ENCODE data around the gene MUC2.
A peak's percentile ranks its signal among the peaks of the same experiment; 100 is the strongest.

The MUC2 gene

DNA sequence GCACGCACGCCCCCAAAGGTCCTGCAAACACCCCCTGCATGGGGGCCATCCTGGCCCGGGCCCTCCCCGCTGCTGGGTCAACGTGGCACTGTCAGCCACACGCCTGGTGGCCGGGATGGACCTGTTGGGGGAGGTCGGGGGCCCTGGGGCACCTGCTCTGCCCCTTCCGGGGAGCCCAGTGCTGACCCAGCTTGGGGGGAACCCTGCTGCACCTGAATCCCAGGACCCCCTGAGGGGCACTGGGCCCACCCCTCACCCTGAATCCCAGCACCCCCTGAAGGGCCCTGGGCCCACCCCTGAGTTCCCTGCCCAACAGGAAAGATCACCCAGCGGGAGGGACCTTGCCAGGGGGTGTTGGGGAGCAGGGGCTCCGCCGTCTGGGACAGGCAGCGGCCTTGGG lies 37.7 kb upstream of the MUC2 start:
- DNase-seq, result no peak

DNA sequence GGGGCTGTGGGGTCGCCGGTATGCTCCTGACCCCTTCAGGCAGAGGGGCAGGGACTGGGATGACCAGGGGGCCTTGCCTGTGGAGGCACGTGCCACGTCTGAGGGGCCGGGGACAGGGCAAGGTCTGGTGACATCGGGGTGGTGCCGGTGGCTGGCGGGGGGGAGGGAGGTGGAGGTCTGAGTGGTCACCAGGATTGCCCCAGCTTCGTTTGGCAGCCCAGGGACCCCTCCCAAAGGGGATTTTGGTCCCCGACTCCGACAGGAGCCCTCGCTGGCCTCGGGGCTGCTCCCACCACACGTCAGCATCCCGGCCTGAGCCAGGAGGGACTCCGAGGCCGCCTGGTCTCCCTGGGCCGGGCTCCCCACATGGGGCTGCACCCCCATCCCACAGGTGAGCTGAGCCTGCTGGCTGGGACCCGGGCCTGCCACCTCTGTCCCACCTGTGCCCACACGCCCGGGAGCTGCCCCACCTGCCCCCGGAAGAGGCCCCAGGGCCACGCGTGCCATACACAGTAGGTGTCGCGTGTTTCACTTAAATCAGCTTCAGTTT lies 37.1 kb upstream of the MUC2 start:
- DNase-seq, result no peak

DNA sequence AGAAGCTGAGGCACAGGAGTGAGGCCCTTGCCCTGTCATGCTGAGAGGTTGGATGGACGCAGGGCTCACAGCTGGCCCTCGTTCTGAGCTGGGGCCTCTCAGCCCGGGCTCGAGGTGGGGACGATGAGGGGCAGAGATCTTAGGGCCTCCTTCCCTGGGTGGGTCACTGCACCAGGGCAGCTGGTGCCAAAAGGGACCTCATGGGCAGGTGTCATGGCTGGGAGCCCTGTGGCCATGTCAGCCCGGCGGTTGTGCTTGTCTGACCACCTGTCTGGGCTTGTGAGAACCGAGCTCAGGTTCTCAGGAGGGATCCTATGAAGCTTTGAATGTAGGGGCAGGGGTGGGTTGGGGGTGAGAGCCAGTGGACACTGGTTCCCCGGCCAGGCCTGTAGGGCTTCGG lies 36.3 kb upstream of the MUC2 start:
- DNase-seq, result no peak

DNA sequence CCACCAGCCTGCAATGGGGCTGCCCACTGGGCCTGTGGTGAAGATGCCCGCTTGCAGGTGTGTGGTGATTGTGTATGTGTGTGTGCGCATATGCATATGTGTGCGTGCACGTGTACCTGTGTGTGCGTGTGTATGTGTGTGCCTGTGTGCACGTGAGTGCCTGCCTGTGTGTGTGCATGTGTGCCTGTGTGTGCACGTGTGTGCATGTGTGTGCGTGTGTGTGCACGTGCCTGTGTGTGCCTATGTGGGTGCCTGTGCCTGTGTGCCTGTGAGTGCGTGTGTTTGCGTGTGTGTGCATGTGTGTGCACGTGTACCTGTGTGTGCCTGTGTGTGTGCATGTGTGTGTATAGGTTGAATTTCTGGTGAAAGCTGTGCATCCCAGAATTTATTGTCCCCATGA lies 35.8 kb upstream of the MUC2 start:
- no peak for DNase-seq

DNA sequence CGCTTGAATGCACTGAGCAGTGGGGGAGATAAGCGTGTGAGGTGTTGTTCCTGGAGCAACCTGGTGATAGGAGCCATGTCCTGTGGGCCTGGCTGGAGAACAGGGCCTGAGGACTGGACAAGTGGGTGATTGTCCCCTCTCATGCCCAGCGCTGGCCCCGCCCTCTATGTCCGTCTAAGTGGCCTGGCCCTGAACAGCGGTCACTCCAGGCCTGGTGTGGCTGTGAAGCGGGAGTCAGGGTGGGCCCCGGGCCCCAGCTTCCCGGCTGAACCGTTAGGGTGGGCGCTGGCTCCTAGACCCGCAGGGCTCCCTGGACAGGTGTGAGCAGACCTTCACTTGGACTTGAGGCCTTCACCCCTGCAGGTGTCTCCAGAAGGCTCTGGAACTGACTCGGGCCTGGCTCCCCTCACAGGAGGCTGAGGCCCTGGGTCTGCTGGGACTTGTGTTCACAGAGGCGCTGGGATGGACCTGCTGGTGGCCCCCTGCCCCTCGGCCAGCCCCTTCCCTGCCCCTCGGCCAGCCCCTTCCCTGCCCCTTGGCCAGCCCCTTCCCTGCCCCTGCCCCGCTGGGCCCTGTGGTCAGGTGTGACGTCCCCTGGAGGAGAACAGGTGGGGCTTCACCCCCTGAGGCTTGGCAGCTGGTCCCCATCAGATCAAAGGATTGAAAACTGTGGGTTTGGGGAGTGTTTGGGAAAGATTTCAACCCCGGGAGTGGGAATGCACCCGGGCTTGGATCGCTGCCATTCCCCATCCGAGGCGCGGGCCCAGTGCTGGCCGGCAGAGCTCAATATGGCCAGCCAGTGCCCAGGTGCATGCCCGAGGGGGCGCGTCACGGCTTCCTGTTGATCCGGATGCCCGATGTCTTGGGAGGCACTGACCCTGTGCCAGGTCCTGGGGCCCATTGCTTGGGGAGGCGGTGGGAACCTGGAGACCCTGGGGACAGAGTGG lies 34.9 kb upstream of the MUC2 start:
- no peak for DNase-seq

DNA sequence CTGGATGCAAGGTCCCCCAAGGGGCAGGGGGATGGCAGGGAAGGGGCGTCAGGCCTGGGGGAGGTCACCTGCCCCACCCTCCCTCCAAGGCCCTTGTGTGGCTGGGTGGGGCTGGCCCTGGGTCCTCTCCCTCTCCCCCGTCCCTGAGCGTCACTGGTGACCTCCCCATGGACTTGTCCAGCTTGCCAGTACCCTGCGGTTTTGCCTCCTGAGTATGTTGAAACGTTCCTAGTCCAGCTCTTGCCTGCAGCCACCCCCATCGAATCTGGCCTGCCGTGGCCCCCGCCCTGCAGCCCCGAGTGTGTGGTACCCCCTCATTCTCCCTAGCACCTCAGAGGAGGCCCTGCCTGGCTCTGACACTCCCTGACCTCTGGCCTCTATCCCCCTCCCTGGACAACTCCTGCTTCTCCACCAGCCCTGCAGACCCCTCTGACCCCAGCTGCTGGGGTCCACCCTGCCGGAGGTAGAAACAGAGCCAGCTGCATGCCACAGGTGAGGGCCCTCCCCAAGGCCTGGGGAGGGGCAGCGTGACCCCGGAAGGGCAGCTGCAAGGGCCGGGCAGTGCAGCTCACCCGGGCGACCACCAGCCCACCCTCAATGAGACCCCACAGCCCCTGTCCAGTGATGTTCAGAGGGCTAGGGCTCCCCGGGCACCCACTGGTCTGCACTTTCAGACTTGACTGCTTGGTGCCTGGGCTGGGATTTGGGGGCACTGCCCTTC lies 34.1 kb upstream of the MUC2 start:
- no peak for DNase-seq

DNA sequence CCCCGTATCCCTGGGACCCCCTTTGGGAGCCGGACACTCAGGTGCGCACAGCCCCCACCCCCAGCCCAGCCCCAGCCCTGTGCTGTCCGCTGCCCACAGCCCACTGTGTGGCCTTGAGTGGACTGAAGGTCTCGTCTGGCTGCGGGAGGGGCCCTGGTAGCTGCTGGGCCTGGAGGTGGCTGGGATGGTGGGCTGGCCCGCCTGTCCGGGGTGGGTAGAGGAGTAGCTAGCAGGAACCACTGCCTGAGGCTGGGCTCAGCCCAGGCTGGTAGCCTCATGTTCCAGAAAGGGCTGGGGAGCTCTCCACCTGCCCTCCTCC lies 33.6 kb upstream of the MUC2 start:
- no peak for DNase-seq

DNA sequence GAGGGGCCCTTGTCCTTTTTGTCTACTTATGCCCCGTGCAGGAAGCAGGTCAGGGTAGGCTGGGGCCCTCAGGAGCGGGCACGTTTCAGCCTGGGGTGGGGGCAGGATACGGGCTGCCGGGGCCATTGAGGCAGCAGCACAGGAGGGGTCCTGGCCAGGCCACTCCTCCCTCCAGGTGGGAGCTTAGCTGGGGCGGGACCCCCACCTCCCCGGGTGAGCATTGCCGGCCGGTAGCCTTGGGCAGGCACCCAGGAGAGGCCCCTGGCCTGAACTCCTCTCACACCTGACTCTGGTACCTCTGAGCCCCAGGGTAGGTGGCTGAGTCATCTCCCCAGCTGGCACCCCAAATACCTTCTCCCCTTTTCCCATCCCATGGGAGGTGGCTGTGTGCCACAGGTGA lies 33.2 kb upstream of the MUC2 start:
- DNase-seq, result no peak

DNA sequence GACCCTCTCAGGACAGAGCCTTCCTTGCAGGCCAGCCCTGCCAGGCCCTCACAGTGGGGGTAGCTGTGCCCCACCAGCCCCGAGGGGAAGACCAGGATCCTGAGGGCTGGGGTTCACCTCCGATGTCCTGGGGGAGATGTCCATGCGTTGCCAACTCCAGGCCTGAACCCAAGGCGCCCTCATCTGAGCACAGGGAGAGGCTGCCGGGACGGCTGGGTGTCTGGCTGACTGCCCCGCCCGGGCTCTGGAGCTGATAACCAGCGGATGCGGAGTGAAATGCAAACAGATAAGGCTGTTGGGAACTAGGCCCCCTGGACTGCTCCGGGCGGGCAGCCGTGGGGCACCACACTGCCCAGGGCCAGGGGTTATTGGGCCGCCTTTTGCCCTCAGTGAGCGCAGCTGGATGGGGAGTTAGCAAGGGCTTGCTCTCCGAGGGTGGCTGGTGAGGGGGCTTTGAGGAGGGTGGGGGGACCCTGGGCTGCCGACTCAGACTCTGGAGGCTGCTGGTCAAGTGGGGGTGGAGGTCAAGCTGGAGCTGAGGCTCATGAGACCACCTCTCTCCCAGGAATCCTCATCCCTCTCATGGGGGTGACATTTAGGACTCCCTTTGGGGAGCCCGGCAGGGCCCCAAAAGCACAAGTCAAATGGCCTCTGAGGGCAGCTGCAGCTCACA lies 32.6 kb upstream of the MUC2 start:
- DNase-seq, result no peak

DNA sequence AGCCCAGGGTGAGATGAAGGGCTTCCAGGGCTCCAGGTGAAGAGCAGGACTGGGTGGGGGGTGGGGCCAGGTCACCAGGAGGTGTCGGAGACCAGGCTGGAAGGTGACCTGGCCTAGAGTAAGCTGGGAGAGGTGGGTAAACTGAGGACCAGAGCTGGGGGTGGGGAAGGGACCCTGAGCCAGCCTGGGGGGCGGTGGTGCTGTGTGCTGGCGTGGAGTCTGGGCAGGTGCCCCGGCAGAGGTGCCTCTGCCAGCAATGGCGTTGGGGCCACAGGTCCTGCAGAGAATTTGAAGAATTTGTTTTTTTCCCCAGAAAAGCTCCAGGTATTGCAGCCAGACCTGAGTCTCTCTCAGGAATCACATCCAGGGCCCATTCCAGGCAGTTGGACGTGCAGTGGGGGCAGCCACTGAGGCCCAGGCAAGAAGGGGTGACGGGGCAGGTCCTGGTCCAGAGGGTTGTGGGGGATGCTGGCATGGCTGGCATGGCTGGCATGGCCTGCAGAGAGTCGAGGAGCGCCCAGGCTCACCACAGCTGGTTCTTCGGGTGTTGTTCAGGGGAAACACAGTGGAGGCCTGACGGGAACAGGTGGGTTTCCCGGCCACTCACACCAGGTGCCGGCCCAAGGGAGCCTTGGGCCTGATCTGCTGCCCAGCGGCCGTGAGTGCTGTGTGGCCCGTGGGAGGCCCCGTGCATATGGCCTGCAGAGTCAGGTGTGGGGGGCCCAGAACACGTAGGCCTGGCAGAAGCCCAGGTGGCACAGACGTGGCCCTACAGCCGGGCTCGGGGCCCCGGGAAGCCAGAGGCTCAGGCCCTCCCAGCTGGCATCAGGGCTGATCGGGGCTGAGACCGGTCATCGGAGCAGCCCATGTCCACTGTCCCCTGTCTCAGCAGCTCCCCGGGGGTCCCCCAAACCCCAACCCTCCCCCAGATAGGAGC lies 31.8 kb upstream of the MUC2 start:
- no peak for DNase-seq

DNA sequence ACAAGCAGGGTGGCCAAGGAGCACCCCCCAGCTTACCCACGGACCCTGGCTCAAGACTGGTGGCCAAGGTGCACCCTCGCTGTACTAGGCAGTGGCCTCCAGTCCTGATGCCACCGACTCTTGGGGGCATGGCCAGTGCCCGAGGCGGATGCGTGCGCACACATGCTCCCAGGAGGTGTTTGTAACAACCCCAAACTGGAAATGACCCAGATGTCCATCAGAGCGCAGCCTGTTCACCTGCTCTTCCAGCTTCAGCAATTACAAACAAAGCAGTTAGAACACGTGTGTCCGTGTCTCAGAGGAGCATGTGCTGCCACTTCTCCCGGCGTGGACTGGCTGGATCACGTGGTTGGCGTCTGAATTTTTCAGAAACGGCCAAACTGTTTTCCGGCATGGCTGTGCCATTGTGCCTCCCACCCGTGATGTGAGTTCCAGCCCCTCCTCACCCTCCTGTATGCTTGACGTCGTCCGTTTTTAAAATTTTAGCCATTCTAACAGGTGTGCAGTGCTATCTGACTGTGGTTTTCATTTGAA lies 31.0 kb upstream of the MUC2 start:
- no peak for DNase-seq

DNA sequence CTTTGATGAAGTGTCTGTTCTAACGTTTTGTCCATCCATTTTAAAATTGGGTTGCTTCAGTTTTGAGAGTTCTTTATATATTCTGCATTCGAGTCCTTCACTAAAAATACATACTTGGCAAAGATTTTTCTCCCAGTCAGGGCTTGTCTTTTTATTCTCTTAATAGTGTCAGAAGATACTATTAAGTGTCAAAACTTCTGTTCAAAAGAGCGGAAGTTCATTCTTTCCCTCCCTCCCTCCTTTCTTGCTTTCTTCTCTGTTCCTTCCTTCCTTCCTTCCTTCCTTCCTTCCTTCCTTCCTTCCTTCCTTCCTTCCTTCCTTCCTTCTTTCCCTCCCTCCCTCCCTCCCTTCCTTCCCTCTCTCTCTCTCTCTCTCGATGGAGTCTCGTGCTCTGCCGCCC lies 30.5 kb upstream of the MUC2 start:
- no peak for DNase-seq

DNA sequence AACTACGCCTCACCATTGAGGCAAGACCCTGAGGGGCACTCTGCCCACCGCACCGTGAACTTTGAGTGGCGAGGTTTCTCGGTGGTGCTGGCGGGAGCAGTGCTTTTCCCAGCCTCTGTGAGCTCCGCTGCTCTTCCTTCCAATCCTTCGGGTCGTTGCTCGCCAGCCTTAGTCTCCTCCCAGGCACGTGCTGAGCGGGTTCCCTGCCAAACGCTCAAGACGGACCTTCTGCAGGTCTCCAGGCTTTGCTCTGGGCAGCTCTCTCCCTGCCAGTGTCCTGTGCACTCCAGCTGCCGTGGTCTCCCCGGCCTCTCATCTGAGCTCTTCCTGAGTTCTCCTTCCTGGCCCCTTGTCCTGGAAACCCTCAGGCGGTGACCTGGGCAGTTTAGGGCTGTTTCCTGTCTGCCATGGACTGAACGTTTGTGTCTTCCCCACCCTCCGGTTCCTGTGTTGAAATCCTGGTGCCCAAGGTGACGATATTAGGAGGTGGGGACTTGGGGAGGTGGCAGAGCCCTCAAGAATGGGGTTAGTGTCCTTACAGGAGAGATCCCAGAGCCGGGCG lies 27.0 kb upstream of the MUC2 start:
- DNase-seq, result no peak

DNA sequence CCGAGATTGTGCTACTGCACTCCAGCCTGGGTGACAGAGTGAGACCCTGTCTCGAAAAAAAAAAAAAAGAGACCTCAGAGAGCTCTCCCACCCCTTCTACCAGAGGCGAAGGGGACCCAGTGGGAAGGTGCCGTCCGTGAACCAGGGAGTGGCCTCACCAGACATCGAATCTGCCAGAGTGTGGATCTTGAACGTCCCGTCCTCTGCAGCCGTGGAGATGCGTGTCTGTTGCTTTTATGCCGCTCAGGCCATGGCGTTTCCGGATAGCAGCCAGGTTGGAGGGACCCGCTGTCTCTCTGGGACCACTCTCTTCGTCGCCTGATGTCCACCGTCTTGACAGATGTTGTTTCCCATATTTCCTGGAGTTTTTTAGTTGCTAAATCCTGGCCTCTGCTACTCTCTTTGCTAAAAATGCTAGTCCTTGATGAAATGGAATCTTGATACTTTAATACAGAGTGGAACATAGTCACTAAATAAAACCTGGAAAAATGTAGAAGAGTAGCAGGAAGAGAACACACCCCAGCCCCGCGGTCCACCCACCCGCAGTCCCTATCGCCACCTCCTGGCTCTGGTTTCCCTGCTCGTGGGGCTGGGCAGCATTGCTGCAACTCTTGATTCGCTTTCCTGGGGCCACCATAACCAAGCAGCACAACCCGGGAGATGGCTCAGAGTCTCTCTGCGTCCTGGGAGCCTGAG lies 26.2 kb upstream of the MUC2 start:
- DNase-seq, result no peak

DNA sequence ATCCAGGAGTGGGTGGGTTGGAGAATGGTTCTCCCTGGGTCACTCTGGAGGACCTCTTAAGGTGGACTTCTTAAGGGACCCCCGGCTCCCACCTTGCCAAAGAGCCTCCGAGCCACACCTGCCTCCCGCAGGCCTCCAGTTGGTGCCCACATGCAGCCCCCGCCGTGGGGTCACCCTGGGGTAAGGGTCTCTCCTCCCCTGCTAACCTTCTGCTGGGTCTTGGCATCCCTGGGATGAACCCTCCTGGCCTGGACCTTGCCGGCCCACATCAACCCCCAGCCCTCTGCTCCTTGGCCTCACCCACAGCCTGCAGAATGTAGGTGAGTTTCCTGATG lies 25.6 kb upstream of the MUC2 start:
- no peak for DNase-seq

DNA sequence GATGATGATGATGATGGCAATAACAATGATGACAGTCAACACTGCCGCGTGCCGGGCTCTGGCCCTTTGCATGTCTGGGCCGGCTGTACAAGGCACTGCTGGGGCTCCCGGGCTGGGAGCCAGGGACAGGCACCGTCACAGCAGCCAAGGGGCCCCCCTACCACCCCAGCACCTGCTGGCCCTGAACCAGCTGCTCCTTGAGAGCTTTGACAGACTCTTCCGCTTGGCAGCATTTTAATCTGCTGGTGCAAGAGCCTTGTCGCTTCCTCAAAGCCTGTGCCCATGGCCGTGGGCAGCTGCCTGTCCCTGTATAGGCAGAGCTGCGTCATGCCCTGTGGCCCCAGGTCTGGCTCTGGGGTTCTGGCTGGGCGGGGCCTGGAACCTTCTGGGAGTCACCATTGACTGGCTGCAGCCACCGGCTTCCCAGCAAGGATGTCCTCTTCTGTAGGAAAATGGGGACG lies 25.2 kb upstream of the MUC2 start:
- peak; percentile 45 for DNase-seq

DNA sequence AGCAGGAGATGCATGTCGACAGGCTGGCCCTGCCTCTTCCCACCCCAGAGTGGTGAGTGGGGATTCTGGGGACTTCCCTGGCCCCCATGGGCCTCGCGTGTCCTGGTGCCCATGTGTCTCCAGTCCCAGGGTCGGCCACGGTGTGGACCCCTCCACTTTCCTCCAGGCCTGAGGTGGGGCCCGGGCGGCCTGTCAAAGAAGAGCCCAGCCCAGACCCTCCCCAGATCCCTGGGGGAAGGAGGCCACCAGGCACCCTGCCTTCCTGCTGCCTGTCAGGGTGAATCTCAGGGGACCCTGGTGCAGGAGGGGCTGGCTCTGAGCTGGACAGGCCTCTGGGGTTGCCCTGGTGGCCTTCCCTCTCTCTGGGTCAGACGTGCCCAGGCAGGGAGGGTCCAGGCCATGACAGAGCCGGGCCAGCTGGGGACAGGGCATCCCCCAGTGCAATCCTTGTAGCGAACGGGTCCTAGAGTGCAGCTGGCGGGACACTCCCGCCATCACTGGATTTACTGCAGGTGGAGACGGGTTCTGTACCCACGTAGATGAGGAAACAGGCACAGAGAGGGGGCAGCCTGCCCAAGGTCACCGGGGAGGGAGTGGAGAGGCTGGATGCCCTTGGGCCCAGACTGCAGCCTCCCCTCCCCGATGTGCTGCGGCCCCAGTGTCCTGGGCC lies 24.6 kb upstream of the MUC2 start:
- no peak for DNase-seq

DNA sequence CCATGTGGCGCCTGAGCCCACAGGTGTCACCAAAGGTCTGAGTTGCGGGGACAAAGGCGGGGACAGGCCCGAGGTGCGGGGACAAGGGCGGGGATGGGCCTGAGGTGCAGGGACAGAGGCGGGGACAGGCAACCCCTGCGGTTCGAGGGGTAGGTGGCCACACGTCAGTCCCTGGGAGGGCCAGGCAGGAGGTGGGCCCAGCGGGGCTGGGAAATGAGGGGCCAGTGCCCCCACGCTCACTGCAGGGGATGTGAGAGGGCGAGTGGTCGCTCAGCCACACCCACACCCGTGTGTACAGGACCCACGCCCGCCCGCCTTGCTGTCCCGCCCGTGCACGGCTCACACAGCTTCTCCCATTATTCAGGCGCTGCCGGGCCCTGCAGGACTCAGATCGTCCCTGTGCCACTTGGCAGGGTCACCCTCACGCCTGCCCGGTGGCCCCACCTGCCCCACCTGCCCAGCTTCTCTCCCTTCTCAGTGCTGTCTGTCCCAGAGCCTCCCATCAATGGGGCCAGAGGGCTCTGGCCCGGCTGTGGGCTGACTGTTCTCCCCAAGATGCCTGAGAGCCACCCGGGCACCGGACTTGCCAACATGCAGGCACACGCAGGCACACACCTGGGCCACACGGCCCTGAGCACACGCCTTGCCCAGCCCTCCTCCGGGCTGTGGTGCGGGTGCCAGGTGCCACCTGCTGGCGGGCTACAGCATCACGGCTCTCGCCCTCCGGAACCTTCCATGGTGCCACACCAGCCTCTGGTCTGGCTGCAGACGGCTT lies 23.9 kb upstream of the MUC2 start:
- DNase-seq, result peak; percentile 18

DNA sequence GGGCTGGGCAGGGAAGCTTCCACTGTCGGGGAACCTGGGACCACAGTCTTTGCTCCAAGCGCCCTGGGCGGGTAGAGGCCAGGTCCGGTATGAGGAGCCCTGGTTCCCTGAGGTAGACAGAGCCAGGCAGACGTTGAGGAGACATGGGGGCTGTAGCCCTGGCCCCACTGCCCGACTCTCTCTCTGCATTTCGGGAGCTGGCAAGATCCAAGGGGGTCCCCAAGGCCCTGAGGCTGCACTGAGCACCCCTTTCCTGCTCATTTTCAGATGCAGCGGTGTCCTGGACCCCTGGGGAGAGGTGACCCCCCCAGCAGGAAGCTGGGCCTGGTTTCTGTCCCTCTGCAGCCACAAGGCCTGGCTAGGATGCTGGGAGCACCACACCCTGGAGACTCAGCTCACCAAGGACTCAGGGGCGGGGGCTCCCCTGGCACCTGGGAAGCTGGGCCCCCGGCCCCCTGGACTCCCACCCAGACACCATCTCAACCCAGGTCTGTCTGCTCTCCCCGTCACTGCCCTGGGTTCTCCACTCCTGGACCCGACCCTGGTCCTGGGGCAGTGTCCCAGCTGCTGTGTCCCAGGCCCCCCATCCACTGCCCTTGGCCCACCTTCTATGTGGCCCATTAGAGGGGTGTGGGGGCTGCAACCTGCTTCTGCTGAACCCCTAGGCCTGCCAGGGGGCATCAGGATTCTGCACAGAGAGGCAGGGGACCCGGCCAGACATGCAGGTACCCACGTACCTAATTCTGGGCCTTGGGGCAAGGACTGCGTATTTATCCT lies 23.1 kb upstream of the MUC2 start:
- no peak for DNase-seq
